ENCODE measurements around the gene TRPC1.

Gene TRPC1

DNA sequence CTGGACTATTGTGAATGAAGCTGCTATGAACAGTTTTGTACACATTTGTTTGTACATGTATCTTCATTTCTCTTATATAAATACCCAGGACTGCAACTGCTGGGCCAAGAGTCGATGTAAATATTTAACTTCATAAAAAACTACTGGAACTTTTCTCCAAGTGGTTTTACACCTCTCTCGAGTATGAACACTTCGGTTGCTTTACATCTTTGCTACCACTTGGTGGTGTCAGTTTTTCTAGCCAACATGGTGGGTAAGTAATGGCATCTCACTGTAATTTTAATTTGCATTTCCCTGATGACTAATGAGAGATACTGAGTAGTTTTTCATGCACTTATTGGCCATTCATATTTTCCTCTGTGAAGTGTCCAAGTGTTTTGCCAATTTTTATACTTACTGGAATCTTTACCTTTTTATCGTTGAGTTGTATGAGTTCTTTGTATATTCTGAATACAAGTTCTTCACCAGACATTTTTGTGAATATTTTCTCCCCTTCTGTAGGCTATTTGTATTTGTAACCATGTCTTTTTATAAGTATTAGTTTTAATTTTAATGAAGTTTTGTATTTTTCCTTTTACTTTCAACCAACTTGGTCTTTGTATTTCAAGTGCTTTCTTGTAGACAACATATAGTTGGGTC lies 120.6 kb downstream of the TRPC1 start:
- peak; percentile 26 to 59 for DNase-seq

DNA sequence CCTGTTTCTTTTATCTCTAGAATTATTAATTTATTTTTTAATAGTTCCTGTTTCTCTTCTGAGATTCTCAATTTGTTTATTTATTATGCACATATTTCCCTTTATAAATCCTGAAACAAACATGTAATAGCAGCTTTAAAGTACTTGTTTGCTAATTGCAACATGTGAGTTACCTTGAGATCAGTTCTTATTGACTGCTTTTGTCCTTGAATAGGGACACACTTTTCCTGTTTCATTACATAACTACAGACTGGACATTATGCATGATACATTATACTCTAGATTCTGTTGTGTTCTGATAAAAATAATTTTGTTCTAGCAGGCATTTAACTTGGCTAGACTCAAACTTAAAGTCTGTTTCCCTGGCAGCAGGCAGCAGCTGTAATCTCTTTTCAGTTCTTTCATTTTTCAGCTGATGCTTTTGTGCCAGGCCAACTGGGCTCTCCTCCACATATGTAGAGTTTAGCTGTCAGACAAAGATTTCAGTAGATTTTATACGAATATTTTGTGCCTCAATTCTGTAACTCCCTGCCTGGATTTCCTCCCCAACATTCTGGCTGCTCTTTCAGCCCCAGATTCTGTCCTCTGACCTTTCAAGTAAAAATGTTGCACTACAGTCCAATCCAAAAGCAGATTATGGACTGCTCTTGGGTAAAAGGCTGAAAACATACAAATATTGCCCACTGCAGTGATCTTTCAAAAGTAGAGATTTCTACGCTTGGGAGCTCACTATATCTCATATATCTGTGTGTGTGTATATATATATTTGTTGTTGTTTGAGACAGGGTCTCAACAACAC lies 123.1 kb downstream of the TRPC1 start:
- DNase-seq = no peak

DNA sequence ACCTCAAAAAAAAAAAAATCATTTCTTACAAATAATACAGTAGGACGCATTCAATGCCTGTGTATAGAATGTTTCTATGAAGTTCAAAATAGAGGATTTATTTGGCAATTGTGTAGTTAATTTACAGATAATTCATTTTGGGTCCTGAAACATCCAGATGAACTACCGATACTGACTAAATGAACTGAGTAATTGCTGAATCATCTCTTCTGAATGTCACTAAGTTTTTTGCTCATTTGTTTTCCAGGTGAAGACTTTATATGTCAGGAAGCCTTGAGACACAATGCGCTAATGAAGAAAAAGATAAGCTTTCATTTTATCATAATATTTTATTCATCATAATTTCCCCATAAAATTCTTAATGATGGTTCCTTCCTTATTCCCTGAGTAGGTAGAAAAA lies 125.3 kb downstream of the TRPC1 start:
- DNase-seq = no peak

DNA sequence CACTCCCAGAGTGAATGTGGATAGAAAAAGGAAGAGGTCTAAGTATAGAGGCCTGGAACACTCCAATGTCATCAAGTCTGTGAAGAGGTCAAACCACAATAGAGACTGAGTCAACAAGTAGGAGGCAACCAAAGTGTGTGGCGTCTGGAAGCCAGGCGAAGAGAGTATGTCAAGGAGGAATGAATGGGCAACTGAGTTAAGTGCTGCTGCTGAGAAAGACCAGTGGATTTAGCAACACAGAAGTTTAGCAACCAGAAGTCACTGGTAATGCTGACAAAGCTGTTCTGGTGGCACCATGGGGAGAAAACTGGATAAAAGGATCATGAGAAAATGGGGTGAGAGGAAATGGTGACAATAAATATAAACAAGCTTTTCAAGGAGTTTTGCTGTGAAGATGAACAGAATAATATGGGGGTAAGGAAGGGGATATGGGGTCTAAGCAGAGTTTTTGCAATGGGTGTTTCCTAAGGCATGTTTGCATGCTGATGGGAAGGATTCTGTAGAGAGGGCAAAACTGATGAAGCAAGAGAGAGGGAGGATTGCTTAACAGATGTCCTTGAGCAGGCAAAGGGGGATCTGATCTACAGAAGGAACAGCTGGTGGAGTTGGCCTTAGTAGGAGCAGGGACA lies 126.7 kb downstream of the TRPC1 start:
- no peak for DNase-seq

DNA sequence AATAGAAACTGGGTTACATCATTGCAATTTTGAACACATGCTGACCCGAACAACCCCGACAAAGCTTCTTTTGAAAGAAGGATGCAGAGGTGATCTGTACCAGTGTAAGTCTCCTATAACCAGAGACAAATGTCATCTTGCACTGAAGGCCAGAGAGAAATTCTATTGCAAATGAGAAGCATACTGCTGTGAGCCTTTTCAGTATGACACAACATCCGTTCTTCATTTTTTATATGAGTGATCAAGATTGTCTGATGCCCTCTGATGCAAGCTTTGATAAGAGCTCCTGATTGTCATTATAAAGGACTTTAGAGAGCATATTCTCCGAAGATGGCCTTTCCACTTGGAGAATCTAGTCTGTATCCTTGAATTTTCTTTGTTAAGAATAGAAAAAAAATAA lies 128.2 kb downstream of the TRPC1 start:
- DNase-seq = no peak

DNA sequence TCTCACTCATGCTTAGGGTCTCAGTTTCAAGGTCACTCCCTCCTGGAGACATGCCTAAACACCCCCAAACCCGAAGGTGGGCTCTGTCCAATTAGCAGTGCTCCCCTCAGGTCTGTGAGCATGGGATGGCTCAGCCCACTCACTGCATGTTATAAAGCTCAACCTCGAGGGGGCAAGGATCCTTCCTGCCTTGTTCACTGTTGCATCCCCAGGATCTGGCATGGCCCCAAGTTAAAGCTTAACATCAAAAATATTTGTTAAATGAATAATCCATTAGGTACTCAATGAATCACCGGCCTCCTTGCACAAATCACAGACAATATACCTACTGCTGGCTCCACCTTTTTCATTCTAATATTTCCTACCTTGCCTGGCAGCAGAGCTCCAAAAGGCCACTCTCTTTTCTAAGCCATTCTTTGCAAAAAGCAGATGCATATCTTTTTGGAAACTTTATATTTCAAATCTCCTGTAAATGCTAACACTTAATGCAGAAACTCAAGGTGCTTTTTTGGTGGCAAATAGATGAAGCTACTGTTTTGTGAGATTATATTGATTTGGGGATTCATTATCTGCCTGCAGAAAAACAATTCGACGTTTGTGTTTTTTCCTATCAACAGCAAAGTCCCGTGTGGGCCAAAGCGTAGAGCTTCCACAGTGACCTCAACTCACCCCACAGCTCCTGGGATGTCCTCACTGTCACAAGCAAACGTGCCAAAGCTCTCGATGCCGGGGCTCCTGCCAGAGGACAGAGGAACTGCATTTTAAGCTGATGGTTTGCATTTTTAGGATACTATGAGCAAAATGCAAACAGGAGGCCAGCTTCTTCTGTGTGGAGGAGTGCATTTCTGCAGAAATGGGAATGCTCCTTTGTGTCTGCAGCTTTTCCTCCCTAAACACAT lies 129.7 kb downstream of the TRPC1 start:
- DNase-seq = peak in 1 of 2 experiments; percentile 24

DNA sequence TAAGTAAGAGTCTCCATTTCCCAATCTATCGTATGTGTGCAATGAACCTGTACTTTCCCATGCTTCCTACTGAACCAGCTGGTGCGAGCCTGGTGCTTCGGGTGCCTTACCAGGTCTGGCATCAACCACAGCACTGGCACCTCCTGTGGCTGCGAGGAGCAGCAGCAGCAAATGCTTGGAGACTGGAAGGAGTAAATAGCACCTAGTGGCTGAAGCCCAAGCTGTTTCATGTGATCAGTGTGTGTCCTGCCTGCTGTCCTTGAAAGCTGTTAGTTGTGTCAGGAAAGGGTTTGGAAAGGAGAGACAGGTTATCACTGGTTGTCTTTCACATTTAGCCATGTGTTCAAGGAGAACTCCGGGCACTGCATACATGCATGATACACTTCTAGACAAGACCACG lies 133.2 kb downstream of the TRPC1 start:
- peak; percentile 11 to 45 for DNase-seq
